Esophagus mucosa (tissue), 1 donor: Measurements from ENCODE around the gene GTSE1. TPM values are rescaled to one million over a fixed set of nuclear protein-coding genes. Genes with fewer than 3 reads are reported as not detected.
"Not testable (repeated sequence)": the region's sequence is repeated elsewhere in the genome, so short reads cannot be mapped to it uniquely, and the experiment has no call there.

Experiments used
- ATAC-seq: fragments of 200-7000 bp; cut with Tn5 transposase; one replicate; pipeline ENCODE4 v1.9.1; 2020
- total RNA-seq: library from RNA; stranded (reverse); gene quantifications from one replicate; pipeline ENCODE4 v1.2.4, GENCODE V29; 2023
- donor health status: DM: yes; HTN: yes; CAD: no.

GTSE1 gene
- total RNA-seq, 1 donor from 2014 or later, result 10.2 TPM

DNA sequence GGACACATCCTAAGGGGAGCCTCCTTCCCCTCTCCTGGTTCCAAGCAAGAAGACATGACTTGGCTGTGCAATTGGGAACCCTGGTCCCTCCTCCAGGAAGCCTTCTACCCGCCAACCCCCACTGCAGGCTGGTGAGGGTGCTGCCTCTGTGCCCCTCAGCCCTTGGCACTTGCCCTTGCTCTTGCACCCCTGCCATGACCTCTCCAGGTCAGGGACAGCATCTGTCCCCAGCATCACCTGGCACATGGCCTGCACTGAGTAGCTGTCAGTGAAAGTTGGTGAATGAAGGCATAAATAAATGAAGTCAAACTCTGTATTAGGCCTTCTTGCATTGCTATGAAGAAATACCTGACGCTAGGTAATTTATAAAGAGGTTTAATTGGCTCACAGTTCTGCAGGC lies 1.9 kb upstream of the GTSE1 start:
- no peak for ATAC-seq

DNA sequence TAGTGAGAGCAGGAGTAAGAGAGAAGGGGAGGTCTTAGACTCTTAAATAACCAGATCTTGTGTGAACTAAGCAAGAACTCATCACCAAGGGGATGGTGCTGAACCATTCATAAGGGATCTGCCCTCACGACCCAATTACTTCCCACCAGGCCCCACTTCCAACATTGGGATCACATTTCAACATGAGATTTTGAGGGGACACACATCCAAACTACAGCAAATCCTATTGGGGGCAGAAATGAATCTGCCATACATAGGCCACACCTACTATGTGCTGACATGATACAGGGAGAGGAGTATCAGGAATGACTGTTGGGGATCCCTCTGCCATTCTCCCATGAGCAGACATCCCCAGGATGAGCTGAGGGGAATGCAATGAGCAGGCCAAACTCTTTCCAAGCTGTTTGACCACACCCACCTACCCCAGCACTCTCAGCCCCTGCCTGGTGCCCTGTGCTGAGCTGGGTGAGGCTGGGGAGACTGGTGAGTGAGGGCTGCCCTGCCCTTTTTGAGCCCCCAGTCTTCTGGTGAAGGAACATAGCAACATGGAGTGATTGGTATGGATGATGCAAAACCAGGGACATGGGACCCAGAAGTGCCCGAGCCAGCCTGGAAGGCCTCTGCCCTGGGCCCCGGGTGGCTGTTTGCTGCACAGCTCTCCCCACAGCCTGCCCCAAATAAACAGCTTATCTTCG lies 1.2 kb upstream of the GTSE1 start:
- ATAC-seq, result no peak

DNA sequence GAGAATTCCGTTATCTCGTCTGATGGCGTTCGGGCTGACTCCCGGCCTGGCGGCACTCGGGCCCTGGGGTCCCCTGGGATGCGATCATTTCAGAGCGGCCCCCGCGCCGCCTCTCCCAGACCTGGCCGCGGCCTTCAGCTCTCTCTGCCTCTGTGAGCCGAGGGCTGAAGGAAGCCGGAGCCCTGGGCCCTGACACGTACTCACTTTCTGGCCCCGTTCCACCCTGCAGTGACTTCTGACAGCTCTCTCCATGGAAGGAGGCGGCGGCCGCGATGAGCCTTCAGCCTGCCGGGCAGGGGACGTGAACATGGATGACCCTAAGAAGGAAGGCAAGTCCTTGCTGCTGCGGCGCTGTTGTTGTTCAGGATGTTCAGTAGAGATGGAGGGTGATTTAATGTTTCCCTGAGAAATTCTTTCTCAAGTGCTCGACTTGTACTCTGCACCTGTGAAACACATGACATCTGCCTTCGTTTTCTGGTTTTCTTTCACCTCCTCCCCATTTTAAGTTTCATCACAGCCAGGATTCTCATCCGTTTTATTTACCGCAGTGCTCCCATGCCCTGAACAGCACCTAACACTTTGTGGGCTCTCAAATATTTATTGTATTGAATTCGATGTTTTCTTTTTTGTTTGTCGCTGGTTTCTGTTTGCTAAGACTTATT lies 612 bp downstream of the GTSE1 start:
- peak; percentile 41 for ATAC-seq

DNA sequence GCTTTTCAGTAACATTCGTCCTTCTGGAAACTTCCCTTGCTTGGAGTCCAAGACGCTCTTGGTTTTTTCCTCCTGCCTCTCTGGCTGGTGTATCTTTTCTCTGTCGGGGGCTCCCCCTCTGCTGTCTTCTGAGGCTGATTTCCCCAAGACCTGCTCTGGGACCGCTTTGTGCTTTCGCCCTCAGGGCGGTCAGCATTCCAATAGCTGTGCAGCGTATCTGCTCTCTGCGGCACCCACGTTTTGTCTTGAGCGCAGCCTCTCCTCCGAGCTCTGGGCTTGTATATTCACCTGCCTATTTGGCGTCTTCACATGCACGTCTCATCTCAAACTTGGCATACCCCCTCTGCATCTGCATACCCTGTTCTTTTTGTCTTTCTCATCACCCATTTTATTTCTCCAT lies 2.4 kb downstream of the GTSE1 start:
- no peak for ATAC-seq

DNA sequence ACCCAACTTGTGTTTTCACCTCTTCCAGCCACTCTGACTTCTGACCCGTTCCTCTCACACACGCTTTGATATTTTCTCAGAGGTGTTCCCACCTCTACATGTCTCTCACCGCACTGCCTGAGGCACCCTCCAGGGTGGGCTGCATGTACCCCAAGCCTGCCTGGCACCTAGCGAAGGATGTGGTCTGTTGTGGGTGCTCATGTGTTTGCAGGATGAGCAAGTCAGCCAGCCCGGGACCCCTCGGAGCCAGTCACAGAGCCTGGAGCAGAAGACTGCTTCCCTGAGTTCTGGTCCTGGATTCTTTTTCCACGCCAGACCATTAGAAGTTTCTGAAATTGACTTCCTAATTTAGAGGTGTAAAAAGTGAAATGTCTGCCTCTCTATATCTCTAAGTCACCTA lies 3.8 kb downstream of the GTSE1 start:
- no peak for ATAC-seq

DNA sequence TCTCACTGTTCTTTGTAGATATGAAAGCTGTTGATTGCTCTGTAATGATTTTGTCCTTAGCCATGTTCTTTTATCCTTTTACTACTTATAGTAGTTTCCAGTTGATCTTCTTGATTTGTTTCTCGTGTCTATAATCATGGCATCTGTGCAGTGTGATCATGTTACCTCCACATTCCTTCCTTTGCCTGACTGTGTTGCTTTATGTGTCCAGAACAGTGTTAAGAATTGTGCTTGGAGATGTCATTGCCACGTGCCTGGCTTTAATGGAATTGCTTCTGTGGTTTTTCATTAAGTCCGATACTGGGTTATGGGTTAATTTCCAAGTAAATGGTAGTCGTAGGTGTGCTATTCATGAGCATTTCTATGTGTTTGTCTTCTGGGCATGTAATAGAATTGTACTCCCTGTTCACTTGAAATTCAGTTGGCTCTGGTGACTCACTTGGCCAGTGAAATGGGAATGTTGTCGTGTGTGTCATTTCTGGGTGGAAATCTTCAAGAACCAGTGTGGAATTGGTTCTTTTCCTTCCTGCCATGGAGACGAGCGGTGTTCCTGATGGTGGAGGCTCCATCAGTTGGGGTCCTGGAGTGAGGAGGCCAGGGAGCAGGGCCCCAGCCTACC lies 6.8 kb downstream of the GTSE1 start:
- ATAC-seq, result peak; percentile 11

DNA sequence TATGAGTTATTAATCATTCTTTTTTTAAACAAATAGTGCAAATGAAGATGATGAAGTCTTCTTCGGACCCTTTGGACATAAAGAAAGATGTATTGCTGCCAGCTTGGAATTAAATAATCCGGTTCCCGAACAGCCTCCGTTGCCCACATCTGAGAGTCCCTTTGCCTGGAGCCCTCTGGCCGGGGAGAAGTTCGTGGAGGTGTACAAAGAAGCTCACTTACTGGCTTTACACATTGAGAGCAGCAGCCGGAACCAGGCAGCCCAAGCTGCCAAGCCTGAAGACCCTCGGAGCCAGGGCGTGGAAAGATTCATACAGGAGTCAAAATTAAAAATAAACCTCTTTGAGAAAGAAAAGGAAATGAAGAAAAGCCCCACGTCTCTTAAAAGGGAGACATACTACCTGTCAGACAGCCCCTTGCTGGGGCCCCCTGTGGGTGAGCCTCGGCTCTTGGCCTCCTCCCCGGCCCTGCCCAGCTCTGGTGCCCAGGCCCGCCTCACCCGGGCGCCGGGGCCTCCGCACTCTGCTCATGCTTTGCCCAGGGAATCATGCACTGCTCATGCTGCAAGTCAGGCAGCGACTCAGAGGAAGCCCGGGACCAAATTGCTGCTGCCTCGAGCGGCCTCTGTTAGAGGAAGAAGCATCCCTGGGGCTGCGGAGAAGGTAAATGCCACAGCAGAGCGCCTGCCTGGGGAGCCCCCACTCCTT lies 11.8 kb downstream of the GTSE1 start:
- ATAC-seq, result peak; percentile 38

DNA sequence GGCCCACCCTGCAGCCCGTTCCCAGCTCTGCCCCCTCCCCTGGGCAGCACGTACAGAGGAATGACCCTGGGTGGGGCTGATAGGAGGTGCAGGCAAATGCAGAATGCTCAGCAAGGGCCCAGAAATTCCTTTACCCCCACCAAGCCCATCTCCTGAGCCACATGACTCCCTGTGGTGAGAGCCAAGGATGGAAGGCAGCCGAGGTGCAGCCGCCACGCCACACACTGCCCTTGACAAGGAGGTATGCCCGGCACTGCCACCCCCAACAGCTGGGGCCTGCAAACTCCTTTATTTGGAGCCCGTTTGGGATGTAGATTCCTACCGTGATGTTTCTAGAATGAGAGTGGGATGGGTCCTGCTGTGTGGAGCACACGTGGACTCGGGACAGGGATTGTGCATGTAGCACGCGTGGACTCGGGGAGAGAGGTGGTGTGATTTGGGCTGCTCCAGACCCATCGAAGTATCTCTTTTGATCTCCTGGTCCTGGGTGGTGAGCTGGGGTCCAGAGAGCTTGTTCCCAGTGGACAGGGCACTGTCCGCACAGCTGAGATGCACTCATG lies 12.9 kb downstream of the GTSE1 start:
- ATAC-seq, result no peak

DNA sequence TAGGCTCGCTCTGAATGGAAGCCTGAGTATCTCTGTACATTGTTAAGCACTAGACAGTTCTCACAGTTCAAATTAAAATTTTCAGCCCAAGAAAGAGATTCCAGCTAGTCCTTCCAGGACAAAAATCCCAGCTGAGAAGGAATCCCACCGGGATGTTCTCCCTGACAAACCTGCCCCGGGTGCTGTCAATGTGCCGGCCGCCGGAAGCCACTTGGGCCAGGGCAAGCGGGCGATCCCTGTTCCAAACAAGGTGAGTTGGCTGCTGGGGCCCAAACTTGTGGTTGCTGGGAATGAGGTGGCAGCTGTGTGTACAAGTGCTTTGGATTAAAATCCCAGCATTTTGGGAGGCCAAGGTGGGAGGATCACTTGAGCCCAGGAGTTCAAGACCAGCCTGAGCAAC lies 15.4 kb downstream of the GTSE1 start:
- no peak for ATAC-seq

DNA sequence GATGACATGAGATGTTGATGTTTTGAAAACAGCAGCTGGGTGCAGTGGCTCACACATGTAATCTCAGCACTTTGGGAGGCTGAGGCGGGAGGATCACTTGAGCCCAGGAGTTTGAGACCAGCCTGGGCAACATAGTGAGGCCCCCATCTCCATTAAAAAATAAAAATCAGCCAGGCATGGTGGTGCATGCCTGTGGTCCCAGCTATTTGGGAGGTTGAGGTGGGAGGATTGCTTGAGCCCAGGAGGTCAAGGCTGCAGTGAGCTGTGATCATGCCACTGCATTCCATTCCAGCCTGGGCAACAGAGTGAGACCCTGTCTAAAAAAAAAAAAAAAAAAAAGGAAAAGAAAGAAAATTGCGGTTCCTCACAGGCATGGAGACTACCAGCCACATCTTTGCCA lies 16.2 kb downstream of the GTSE1 start:
- not testable (repeated sequence) for ATAC-seq

DNA sequence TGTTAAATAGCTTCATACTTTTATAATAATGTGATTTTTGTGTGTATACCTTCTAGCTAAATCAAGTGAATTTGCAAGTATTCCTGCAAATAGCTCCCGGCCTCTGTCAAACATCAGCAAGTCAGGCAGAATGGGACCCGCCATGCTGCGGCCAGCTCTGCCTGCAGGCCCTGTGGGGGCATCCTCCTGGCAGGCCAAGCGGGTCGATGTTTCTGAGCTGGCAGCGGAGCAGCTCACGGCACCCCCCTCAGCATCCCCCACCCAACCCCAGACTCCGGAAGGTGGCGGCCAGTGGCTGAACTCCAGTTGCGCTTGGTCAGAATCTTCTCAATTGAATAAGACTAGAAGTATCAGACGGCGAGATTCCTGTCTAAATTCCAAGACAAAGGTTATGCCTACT lies 19.3 kb downstream of the GTSE1 start:
- no peak for ATAC-seq

DNA sequence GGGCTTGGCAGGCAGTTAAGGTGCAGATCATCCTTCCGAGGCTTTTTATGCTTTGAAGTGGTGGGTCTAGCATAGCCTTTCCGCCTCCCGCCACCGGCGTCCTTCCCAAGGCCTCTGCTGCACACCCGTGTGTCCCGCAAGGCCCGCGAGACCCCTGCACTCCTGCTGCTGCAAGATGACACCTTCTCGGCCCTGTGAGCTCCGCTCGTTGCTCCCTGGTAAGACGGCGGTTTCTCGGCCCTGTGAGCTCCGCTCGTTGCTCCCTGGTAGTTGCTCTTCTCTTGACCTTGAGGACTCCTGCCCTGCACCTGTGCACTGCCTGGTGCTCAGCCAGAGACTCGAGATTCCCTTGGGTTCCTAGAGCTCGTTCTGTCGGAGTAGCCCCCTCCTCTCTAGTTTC lies 21.0 kb downstream of the GTSE1 start:
- ATAC-seq, result no peak

DNA sequence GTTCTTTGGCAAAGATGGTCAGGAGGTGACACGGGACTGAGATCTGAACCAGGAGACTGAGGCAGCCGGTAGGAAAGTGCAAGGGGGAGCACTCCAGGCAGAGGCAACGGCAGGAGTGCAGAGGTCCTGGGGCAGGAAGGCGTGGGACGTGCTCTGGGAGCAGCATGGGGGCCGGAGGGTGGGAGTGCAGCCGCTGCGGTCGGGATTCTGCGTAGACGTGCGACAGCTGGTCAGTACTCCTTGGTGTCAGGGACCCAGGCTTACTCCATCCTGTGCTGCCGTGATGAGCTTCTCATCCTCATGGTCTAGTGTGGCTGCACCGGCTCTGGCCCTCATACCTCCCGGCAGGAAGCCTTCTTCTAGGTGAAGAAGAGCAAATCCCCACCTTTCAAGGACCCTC lies 21.9 kb downstream of the GTSE1 start:
- ATAC-seq, result no peak

DNA sequence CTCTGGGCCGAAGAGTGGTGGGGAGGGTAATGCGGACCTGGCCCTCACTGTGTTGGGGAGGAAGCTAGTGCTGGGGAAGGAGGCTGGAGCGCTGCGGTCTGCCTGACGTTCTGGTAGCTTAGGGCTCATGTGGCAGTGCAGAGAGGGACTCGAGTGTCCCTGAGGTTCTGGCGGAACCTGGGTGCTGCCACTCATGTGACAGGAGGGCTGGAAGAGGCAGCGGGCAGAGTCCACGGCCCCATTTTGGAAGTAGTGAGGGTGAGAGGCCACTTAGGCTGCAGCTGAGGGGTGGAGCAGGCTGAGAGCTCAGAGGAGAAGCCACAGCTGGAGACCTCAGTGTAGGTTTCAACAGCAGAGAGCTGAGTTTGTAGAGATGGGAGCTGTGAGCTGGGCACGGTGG lies 22.6 kb downstream of the GTSE1 start:
- no peak for ATAC-seq

DNA sequence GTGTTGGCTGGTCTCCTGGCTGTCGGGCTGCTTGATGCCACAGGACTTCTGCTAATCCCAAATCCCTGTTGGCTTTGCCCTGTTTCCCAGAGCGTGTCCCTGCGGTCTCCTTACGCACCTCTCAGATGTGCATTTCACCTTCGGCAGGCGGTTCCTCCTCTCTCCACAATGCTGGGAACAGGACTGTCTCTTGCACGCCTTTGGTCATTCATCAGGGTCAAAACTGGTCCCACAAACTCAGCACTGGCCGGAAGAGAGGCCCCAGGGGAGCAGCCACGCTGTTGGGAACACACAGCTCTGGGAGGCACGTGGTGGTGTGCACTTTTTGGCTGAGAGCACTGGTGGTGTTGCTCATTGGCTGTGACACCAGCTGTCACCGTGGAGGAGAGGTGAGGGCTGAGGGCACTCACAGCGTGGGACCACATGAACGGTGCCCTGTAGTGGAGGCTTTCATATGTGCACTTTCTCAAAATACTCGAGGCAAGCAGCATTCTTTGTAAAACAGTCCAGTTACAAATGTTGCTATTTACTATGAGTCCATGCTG lies 23.6 kb downstream of the GTSE1 start:
- ATAC-seq, result no peak

DNA sequence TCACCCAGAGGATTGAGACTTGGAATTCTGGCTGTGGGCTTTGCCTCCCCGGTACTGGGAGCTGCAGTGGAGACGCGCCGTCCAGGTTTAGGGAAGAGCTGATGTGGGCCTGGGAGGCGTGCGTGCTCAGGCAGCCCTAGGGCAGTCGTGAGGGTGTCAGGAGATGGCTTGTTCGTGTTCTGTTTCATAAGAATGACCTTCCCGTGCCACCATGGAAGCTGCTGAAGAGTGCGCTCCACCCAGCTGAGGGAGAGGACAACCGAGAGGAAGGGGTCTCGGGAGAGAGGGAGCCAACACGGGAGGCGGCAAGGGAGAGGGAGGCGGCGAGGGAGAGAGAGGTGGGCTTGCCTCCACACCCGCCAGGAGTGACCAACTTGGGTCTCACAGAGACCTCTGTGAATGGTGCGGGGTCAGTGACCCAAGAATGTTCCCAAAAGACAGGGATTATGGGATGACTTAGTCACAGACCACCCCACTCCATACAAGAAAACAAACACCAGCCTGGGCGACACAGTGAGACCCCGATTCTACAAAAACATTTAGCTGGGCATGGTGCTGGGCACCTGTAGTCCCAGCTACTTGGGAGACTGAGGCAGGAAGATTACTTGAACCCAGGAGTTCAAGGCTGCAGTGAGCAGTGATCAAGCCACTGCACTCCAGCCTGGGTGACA lies 24.2 kb downstream of the GTSE1 start:
- ATAC-seq, result no peak

DNA sequence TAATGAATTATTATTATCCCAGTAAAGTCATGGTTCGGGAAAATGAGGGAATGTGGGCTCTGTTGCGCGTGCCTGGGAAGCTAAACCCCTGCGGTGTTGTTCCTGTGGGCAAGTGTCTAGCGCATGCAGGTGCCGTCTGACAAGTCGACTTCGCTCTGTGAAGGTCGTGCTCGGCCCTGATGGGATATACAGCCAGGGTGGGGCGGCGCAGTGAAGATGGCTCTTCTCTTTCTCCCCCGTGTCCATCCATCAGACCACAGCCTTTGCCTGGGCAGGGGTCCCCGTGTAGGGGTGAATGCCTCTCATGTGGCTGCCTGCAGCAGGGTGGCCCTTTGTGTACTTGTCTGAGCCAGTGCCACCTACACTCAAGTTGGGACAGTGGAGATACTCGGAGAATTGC lies 26.0 kb downstream of the GTSE1 start:
- ATAC-seq, result no peak

DNA sequence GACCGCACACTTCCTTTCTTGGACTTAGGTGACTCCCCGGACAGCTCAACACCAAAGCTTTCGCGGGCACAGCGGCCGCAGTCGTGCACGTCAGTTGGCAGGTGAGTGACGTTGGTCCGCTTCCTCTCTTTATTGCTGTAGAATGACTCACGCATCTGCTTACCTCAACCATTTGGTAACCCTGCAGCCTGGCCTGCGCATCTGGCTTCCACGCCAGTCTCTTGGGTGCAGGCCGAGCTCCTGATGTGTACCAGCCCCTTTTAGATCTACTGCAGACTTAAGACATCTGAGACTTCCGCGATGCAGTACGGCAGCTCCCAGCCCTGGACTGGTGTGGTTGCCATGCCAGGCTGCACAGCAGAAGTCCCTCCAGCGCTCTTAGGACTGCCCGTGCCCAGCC lies 26.5 kb downstream of the GTSE1 start:
- ATAC-seq, result no peak

DNA sequence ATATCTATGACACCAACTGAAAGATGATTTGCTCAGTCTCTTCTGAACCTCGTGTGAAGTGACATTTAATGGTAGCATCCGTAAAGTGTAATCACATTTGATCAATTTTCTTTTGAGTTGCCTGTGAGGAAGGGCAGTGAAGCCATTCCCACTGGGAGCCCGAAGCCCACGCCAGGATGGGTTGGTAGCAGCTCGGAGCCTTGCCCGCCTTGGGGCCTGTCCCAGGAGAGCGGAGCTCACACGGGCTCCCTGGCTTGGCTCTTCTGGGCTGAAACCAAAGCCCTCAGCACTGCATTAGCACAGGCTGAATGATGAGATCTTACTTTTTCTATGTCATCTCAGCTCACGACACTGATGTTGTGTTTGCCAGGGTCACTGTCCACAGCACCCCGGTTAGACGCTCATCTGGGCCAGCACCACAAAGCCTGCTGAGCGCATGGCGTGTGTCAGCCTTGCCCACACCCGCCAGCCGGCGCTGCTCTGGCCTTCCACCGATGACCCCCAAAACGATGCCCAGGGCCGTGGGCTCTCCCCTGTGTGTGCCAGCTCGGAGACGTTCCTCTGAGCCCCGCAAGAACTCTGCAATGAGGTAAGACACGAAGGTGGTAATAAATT lies 29.5 kb downstream of the GTSE1 start:
- no peak for ATAC-seq

DNA sequence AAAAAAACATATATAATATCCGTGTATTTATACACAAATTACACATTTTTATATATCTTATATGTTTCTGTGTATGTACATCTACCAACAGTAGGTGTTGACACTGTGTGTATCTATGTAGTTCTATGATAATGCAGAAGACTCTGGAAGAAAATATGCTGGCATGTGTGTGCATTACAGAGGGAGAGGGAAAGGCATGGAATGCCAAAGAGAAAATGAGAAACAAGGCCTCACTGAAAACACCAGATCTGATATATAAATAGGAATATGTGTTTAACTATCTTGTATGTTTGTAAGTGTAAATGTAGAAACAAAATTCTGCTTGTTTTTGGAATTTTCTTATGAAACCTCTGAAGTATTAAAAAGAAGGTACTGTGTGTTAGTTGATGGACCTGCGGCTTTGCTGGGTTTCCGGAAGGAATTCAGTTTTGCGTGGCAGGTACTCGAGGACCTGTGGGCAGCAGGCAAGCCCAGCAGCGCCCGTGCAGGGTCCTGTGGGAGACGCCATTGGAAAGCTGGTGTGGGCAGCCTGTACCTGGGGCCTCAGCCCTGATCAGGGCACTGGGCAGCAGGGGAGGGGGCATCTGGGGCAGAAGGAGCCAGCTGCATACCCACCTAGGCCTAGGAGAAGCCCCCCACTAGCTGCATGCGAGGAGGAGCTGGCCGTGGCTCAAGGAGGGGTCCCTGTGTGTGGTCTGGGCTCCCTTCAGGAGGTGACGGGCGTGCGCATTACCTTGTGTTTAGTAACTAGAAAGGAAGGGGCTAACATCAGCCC lies 31.2 kb downstream of the GTSE1 start:
- no peak for ATAC-seq

DNA sequence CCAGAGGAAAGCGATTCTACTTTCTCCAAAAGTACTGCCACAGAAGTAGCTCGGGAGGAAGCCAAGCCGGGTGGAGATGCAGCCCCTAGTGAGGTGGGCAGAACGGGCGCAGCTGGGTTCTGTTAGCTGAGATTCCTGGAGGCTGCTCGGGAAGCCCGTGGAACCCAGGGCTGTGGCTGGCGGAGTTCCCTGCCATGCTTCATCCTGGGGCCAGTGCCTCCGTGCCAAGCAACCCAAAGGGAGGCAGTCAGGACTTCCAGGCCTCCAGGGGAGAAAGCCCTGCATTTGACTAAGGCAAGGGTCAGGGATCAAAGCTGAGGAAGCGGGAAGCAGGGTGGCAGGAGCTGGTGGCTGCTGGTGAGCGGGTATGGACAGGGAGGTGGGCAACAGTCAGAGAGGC lies 32.1 kb downstream of the GTSE1 start:
- ATAC-seq, result no peak
